ENCODE data around the gene EEF1G. TPM values are rescaled to one million over a fixed set of nuclear protein-coding genes. Genes with fewer than 3 reads are reported as not detected.
A peak's percentile ranks its signal among the peaks of the same experiment; 100 is the strongest.

The EEF1G gene
- total and polyA plus RNA-seq, 2 donors (not counting 1 experiment from before 2014, with no cell fraction given), result 1,582 to 1,867 TPM

DNA sequence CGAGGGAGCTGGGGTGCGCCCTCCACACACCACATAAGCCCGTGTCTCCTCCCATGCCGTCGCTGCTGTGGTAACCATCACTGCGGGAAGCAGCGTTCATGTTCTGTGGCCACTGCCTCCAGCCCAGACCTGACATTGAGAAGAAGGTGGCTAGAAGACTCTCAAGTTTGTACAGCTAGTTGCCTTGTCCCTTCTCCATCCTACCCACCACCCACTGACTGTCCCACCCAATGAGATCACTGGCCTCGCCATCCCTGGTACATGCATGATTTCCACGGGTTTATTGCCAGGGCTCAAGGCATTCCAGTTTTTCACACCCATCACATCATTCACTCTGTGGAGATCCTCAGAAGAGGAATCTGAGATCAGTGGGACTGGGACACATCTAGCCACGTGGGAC lies 60.1 kb downstream of the EEF1G start:
- Histone ChIP-seq H3K27me3 (replicated peaks in 1 of 4; ENCODE audit: control extremely low read depth in 1 of 4, control insufficient read depth in 3 of 4, insufficient read depth in 4 of 4, low read length in 3 of 4) (no peaks in the 10 kb centered on the region), H3K9me3 (ENCODE audit: control extremely low read depth in 1 of 3, control insufficient read depth in 2 of 3, insufficient read depth in 1 of 3, low read length in 2 of 3) (no peaks in the 10 kb centered on the region), H4K20me1 (ENCODE audit: control insufficient read depth, insufficient read depth, low read length, poor library complexity, severe bottlenecking) (peaks cover 45% of the 10 kb centered on the region), H3K4me3 (ENCODE audit: control extremely low read depth in 1 of 5, extremely low read depth in 1 of 5, insufficient read depth in 1 of 5, low read depth in 2 of 5, low read length in 4 of 5) (no peak overlapping the region), H2AFZ (ENCODE audit: insufficient read depth, low read depth, low read length, poor library complexity, severe bottlenecking) (no peak overlapping the region), H3K9ac (ENCODE audit: low read length) (no peak overlapping the region), H3K4me1 (ENCODE audit: control insufficient read depth in 2 of 2, insufficient read depth in 2 of 2, low read length in 2 of 2) (peaks cover 0 to 4% of the 10 kb centered on the region in 2 donors), H3K27ac (ENCODE audit: low read length in 2 of 2) (no peak overlapping the region), H3K36me3 (replicated peaks in 1 of 2; ENCODE audit: control extremely low read depth in 1 of 2, control insufficient read depth in 1 of 2, extremely low read depth in 1 of 2, insufficient read depth in 2 of 2, low read length in 1 of 2) (peaks cover 0 to 32% of the 10 kb centered on the region in 2 experiments), H3K4me2 (replicated peaks; ENCODE audit: low read depth, low read length, poor library complexity, severe bottlenecking) (no peak overlapping the region), H3K79me2 (ENCODE audit: control insufficient read depth, insufficient read depth, low read length) (no peaks in the 10 kb centered on the region)
- DNase-seq, result peak; percentile 40
- POLR2A ChIA-PET, result no interaction called here
- intact Hi-C loops (cut with micrococcal nuclease), result no loop called here
- H3K27me3 Mint-ChIP-seq, result no peaks in the 10 kb centered on the region
- H3K4me1 Mint-ChIP-seq, result peaks cover 13% of the 10 kb centered on the region
- H3K9me3 Mint-ChIP-seq (ENCODE audit: insufficient read depth), result no peaks in the 10 kb centered on the region
- ATAC-seq (ENCODE audit: low read depth), result no peak
- no peak overlapping the region for H3K27ac Mint-ChIP-seq
- 94% methylated on average over 9 of the region's 10 CpGs for WGBS (ENCODE audit: insufficient coverage)
- no peak overlapping the region for H3K4me3 Mint-ChIP-seq
- CTCF ChIA-PET, result interaction anchor here (2.1 kb wide), 1 partner anchor 29 kb away, joined by 8 read pairs; no protein-coding TSS in a partner anchor
- no peak for TF ChIP-seq EZH2 (IDR thresholded peaks at IDR 0.05; ENCODE audit: borderline replicate concordance, insufficient read depth, low read depth, low read length, poor library complexity, severe bottlenecking)
- TF ChIP-seq, protein P1, sequence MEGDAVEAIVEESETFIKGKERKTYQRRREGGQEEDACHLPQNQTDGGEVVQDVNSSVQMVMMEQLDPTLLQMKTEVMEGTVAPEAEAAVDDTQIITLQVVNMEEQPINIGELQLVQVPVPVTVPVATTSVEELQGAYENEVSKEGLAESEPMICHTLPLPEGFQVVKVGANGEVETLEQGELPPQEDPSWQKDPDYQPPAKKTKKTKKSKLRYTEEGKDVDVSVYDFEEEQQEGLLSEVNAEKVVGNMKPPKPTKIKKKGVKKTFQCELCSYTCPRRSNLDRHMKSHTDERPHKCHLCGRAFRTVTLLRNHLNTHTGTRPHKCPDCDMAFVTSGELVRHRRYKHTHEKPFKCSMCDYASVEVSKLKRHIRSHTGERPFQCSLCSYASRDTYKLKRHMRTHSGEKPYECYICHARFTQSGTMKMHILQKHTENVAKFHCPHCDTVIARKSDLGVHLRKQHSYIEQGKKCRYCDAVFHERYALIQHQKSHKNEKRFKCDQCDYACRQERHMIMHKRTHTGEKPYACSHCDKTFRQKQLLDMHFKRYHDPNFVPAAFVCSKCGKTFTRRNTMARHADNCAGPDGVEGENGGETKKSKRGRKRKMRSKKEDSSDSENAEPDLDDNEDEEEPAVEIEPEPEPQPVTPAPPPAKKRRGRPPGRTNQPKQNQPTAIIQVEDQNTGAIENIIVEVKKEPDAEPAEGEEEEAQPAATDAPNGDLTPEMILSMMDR (IDR thresholded peaks at IDR 0.05), result no peak

DNA sequence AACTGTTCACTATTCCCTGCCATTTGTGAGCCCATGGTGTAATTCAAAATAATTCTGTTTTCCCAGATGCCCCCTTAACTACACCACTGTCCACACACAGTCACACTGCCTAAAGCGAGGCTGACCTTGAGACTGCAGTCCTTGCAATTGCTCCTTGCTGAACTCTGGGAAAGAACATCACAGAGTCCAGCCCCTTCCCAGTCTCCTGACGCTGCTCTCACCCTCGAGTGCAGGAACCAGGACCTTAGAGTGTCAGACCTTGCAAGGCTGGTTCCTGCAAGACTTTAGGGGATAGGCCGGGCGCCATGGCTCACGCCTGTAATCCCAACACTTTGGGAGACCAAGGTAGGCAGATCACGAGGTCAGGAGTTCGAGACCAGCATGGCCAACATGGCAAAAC lies 60.7 kb downstream of the EEF1G start:
- no peak for ATAC-seq (ENCODE audit: low read depth)
- peaks cover 38% of the 10 kb centered on the region for H4K20me1 ChIP-seq (ENCODE audit: control insufficient read depth, insufficient read depth, low read length, poor library complexity, severe bottlenecking)
- peaks cover 0 to 26% of the 10 kb centered on the region in 2 experiments for H3K36me3 ChIP-seq (replicated peaks in 1 of 2; ENCODE audit: control extremely low read depth in 1 of 2, control insufficient read depth in 1 of 2, extremely low read depth in 1 of 2, insufficient read depth in 2 of 2, low read length in 1 of 2)
- H3K9ac ChIP-seq (ENCODE audit: low read length), result no peak overlapping the region
- peaks cover 18% of the 10 kb centered on the region for H3K4me1 Mint-ChIP-seq
- H3K27me3 ChIP-seq (replicated peaks in 1 of 4; ENCODE audit: control extremely low read depth in 1 of 4, control insufficient read depth in 3 of 4, insufficient read depth in 4 of 4, low read length in 3 of 4), result no peaks in the 10 kb centered on the region
- no peak overlapping the region for H3K27ac ChIP-seq (ENCODE audit: low read length in 2 of 2)
- H3K9me3 Mint-ChIP-seq (ENCODE audit: insufficient read depth), result no peaks in the 10 kb centered on the region
- POLR2A ChIA-PET, result no interaction called here
- H3K4me3 ChIP-seq (ENCODE audit: control extremely low read depth in 1 of 5, extremely low read depth in 1 of 5, insufficient read depth in 1 of 5, low read depth in 2 of 5, low read length in 4 of 5), result no peak overlapping the region
- H3K4me2 ChIP-seq (replicated peaks; ENCODE audit: low read depth, low read length, poor library complexity, severe bottlenecking), result no peak overlapping the region
- 98% methylated on average over 6 of the region's 8 CpGs for WGBS (ENCODE audit: insufficient coverage)
- CTCF ChIA-PET, result no interaction called here
- H3K27ac Mint-ChIP-seq, result no peak overlapping the region
- peaks cover 4 to 10% of the 10 kb centered on the region in 2 donors for H3K4me1 ChIP-seq (ENCODE audit: control insufficient read depth in 2 of 2, insufficient read depth in 2 of 2, low read length in 2 of 2)
- no peaks in the 10 kb centered on the region for H3K9me3 ChIP-seq (ENCODE audit: control extremely low read depth in 1 of 3, control insufficient read depth in 2 of 3, insufficient read depth in 1 of 3, low read length in 2 of 3)
- H3K4me3 Mint-ChIP-seq, result no peak overlapping the region
- no peak for DNase-seq
- intact Hi-C loops (cut with micrococcal nuclease), result no loop called here
- H3K79me2 ChIP-seq (ENCODE audit: control insufficient read depth, insufficient read depth, low read length), result no peaks in the 10 kb centered on the region
- no peak overlapping the region for H2AFZ ChIP-seq (ENCODE audit: insufficient read depth, low read depth, low read length, poor library complexity, severe bottlenecking)
- TF ChIP-seq, protein P1 (IDR thresholded peaks at IDR 0.05), result no peak
- no peak for TF ChIP-seq EZH2 (IDR thresholded peaks at IDR 0.05; ENCODE audit: borderline replicate concordance, insufficient read depth, low read depth, low read length, poor library complexity, severe bottlenecking)
- H3K27me3 Mint-ChIP-seq, result no peaks in the 10 kb centered on the region

Small RNAs within 50 kb of the gene (small RNA-seq; reads per million reads assigned to genes)
- gene AP001458.1 (ENCODE audit: insufficient read length, low read depth, low replicate concordance) (not detected), gene EEF1G (ENCODE audit: insufficient read length, low read depth, low replicate concordance) (not detected), gene MIR6747 (ENCODE audit: insufficient read length, low read depth, low replicate concordance) (not detected)

Other genes with a start within 250 kb of the EEF1G start
- gene ASRGL1, start 236.4 kb downstream of the EEF1G start, total RNA-seq, result 0.49 and 1.1 TPM in 2 replicates
- gene ASRGL1, start 236.4 kb downstream of the EEF1G start, polyA plus RNA-seq, result 1.3 and 9.1 TPM in 2 replicates
- not detected in 2 replicates for gene SCGB1A1, start 154.9 kb downstream of the EEF1G start, total RNA-seq
- gene SCGB1A1, start 154.9 kb downstream of the EEF1G start, polyA plus RNA-seq, result not detected in 2 replicates
- gene AHNAK, start 27.1 kb downstream of the EEF1G start, total RNA-seq, result 228 and 229 TPM in 2 replicates
- gene AHNAK, start 27.1 kb downstream of the EEF1G start, polyA plus RNA-seq, result 58.1 and 63.7 TPM in 2 replicates
- 33.8 and 47.7 TPM in 2 replicates for gene TUT1, start 17.6 kb upstream of the EEF1G start, total RNA-seq
- gene TUT1, start 17.6 kb upstream of the EEF1G start, polyA plus RNA-seq, result 31.1 and 31.6 TPM in 2 replicates
- 127 and 139 TPM in 2 replicates for gene MTA2, start 28.0 kb upstream of the EEF1G start, total RNA-seq
- 37.2 and 46.9 TPM in 2 replicates for gene MTA2, start 28.0 kb upstream of the EEF1G start, polyA plus RNA-seq
- gene EML3, start 38.9 kb upstream of the EEF1G start, total RNA-seq, result 127 and 135 TPM in 2 replicates
- gene EML3, start 38.9 kb upstream of the EEF1G start, polyA plus RNA-seq, result 128 and 170 TPM in 2 replicates
- gene ROM1, start 39.4 kb upstream of the EEF1G start, total RNA-seq, result 0.68 and 2.0 TPM in 2 replicates
- gene ROM1, start 39.4 kb upstream of the EEF1G start, polyA plus RNA-seq, result 1.3 and 1.7 TPM in 2 replicates
- gene B3GAT3, start 48.1 kb upstream of the EEF1G start, total RNA-seq, result 63.1 and 66.6 TPM in 2 replicates
- gene B3GAT3, start 48.1 kb upstream of the EEF1G start, polyA plus RNA-seq, result 88.9 and 89.3 TPM in 2 replicates
- gene GANAB, start 72.7 kb upstream of the EEF1G start, total RNA-seq, result 190 and 204 TPM in 2 replicates
- gene GANAB, start 72.7 kb upstream of the EEF1G start, polyA plus RNA-seq, result 98.7 and 139 TPM in 2 replicates
- gene INTS5, start 79.4 kb upstream of the EEF1G start, total RNA-seq, result 21.3 and 22.7 TPM in 2 replicates
- gene INTS5, start 79.4 kb upstream of the EEF1G start, polyA plus RNA-seq, result 8.7 and 14.3 TPM in 2 replicates
- gene C11orf98, start 91.3 kb upstream of the EEF1G start, total RNA-seq, result 48.1 and 52.0 TPM in 2 replicates
- gene C11orf98, start 91.3 kb upstream of the EEF1G start, polyA plus RNA-seq, result 41.5 and 46.3 TPM in 2 replicates
- 57.3 and 78.7 TPM in 2 replicates for gene CSKMT, start 91.4 kb upstream of the EEF1G start, total RNA-seq
- gene CSKMT, start 91.4 kb upstream of the EEF1G start, polyA plus RNA-seq, result 21.3 and 39.0 TPM in 2 replicates
- gene UQCC3, start 97.8 kb upstream of the EEF1G start, total RNA-seq, result 6.5 and 8.9 TPM in 2 replicates
- gene UQCC3, start 97.8 kb upstream of the EEF1G start, polyA plus RNA-seq, result 2.8 and 5.6 TPM in 2 replicates
- gene LBHD1, start 98.4 kb upstream of the EEF1G start, total RNA-seq, result 32.5 and 33.3 TPM in 2 replicates
- gene LBHD1, start 98.4 kb upstream of the EEF1G start, polyA plus RNA-seq, result 19.3 and 23.3 TPM in 2 replicates
- gene UBXN1, start 105.2 kb upstream of the EEF1G start, total RNA-seq, result 186 and 193 TPM in 2 replicates
- gene UBXN1, start 105.2 kb upstream of the EEF1G start, polyA plus RNA-seq, result 180 and 289 TPM in 2 replicates
- gene LRRN4CL, start 115.6 kb upstream of the EEF1G start, total RNA-seq, result 0.15 and 0.25 TPM in 2 replicates
- 0.03 TPM in 1 of 2 replicates, not detected in the other for gene LRRN4CL, start 115.6 kb upstream of the EEF1G start, polyA plus RNA-seq
- 49.2 and 56.3 TPM in 2 replicates for gene BSCL2, start 133.5 kb upstream of the EEF1G start, total RNA-seq
- gene BSCL2, start 133.5 kb upstream of the EEF1G start, polyA plus RNA-seq, result 38.5 TPM in 2 replicates
- 0.95 and 2.1 TPM in 2 replicates for gene GNG3, start 133.8 kb upstream of the EEF1G start, total RNA-seq
- 5.5 and 8.0 TPM in 2 replicates for gene GNG3, start 133.8 kb upstream of the EEF1G start, polyA plus RNA-seq
- gene HNRNPUL2, start 153.6 kb upstream of the EEF1G start, total RNA-seq, result 70.4 and 78.2 TPM in 2 replicates
- gene HNRNPUL2, start 153.6 kb upstream of the EEF1G start, polyA plus RNA-seq, result 14.6 and 15.7 TPM in 2 replicates
- 56.3 and 57.9 TPM in 2 replicates for gene TTC9C, start 154.6 kb upstream of the EEF1G start, total RNA-seq
- gene TTC9C, start 154.6 kb upstream of the EEF1G start, polyA plus RNA-seq, result 33.5 and 36.7 TPM in 2 replicates
- gene ZBTB3, start 180.3 kb upstream of the EEF1G start, total RNA-seq, result 22.0 and 24.8 TPM in 2 replicates
- 3.8 and 8.7 TPM in 2 replicates for gene ZBTB3, start 180.3 kb upstream of the EEF1G start, polyA plus RNA-seq
- gene POLR2G, start 187.7 kb upstream of the EEF1G start, total RNA-seq, result 76.8 and 78.7 TPM in 2 replicates
- 113 and 129 TPM in 2 replicates for gene POLR2G, start 187.7 kb upstream of the EEF1G start, polyA plus RNA-seq
- gene TAF6L, start 197.5 kb upstream of the EEF1G start, total RNA-seq, result 43.2 and 48.2 TPM in 2 replicates
- 28.2 and 75.1 TPM in 2 replicates for gene TAF6L, start 197.5 kb upstream of the EEF1G start, polyA plus RNA-seq
- gene TMEM179B, start 213.5 kb upstream of the EEF1G start, total RNA-seq, result 62.3 and 71.5 TPM in 2 replicates
- 43.2 and 64.3 TPM in 2 replicates for gene TMEM179B, start 213.5 kb upstream of the EEF1G start, polyA plus RNA-seq
- 15.6 and 16.2 TPM in 2 replicates for gene TMEM223, start 218.1 kb upstream of the EEF1G start, total RNA-seq
- 6.0 and 12.0 TPM in 2 replicates for gene TMEM223, start 218.1 kb upstream of the EEF1G start, polyA plus RNA-seq
- gene NXF1, start 231.5 kb upstream of the EEF1G start, total RNA-seq, result 161 TPM in 2 replicates
- gene NXF1, start 231.5 kb upstream of the EEF1G start, polyA plus RNA-seq, result 242 and 262 TPM in 2 replicates

Measured in B cell (primary cell).